Activated T-helper 17 cell treated with anti-CD3 and anti-CD28 coated beads, Interleukin-2, amount 50 U/mL, for 72 hours (primary cell): ENCODE data around the gene TMEM192. TPM values are rescaled to one million over a fixed set of nuclear protein-coding genes. Genes with fewer than 3 reads are reported as not detected.
"Not testable (repeated sequence)": the region's sequence is repeated elsewhere in the genome, so short reads cannot be mapped to it uniquely, and the experiment has no call there.

Experiments used
- ATAC-seq: fragments of 150-1000 bp; cut with Tn5 transposase; replicated peaks from 2 replicates; pipeline ENCODE4 v1.10.0; 2021; ENCODE audit warnings: mild to moderate bottlenecking, moderate library complexity
- H3K27ac Mint-ChIP-seq: one replicate; pipeline ENCODE4 v1.8.0; 2022; ENCODE audit warnings: mixed read lengths
- H3K27me3 Mint-ChIP-seq: one replicate; pipeline ENCODE4 v1.8.0; 2022; ENCODE audit warnings: mixed read lengths
- H3K36me3 Mint-ChIP-seq: one replicate; pipeline ENCODE4 v1.8.0; 2022; ENCODE audit warnings: low read depth, mild to moderate bottlenecking, mixed read lengths
- H3K4me1 Mint-ChIP-seq: one replicate; pipeline ENCODE4 v1.8.0; 2022; ENCODE audit warnings: mixed read lengths
- H3K4me3 Mint-ChIP-seq: one replicate; pipeline ENCODE4 v1.8.0; 2022; ENCODE audit warnings: mild to moderate bottlenecking, mixed read lengths
- H3K9me3 Mint-ChIP-seq: one replicate; pipeline ENCODE4 v1.8.0; 2022; ENCODE audit warnings: mixed read lengths
- total RNA-seq, 2 donors: library from RNA; stranded (reverse); gene quantifications; one replicate each; pipeline ENCODE4 v1.2.3, GENCODE V29; 2022

Gene TMEM192
- total RNA-seq, 2 donors from 2014 or later: 7.8 to 17.9 TPM

- no peak for ATAC-seq
- no peak overlapping the region for H3K4me3 Mint-ChIP-seq
- no peaks in the 10 kb centered on the region for H3K9me3 Mint-ChIP-seq
- H3K36me3 Mint-ChIP-seq: no peaks in the 10 kb centered on the region
- no peak overlapping the region for H3K27ac Mint-ChIP-seq
- no peaks in the 10 kb centered on the region for H3K4me1 Mint-ChIP-seq
- peaks cover 8% of the 10 kb centered on the region for H3K27me3 Mint-ChIP-seq
Measured at GRCh38 chr4:165118256-165118909, 5.7 kb upstream of the TMEM192 start.

GRCh38 chr4:165115301-165115700 is 2.6 kb upstream of the TMEM192 start:
- Mint-ChIP-seq H3K27ac (no peak overlapping the region), H3K4me1 (peaks cover 4% of the 10 kb centered on the region)

GRCh38 chr4:165111906-165112367 is 723 bp downstream of the TMEM192 start:
- no peak for ATAC-seq
- H3K27ac Mint-ChIP-seq: peak overlapping the region; percentile 83
- H3K4me1 Mint-ChIP-seq: peaks cover 4% of the 10 kb centered on the region
- H3K27me3 Mint-ChIP-seq: no peaks in the 10 kb centered on the region
- H3K9me3 Mint-ChIP-seq: no peaks in the 10 kb centered on the region
- H3K36me3 Mint-ChIP-seq: no peaks in the 10 kb centered on the region
- H3K4me3 Mint-ChIP-seq: peak overlapping the region; percentile 93

More at GRCh38 chr4:165115301-165115700, 2.6 kb upstream of the TMEM192 start:
- Mint-ChIP-seq H3K36me3 (no peaks in the 10 kb centered on the region), H3K9me3 (no peaks in the 10 kb centered on the region), H3K4me3 (no peak overlapping the region), H3K27me3 (peaks cover 5% of the 10 kb centered on the region)
- ATAC-seq: no peak

- Mint-ChIP-seq H3K4me1 (no peaks in the 10 kb centered on the region), H3K27me3 (no peaks in the 10 kb centered on the region), H3K27ac (no peak overlapping the region), H3K36me3 (peaks cover 14% of the 10 kb centered on the region), H3K9me3 (no peaks in the 10 kb centered on the region), H3K4me3 (no peak overlapping the region)
- no peak for ATAC-seq
Measured at GRCh38 chr4:165106518-165106917, 6.1 kb downstream of the TMEM192 start.

GRCh38 chr4:165101641-165102040 is 11.0 kb downstream of the TMEM192 start:
- Mint-ChIP-seq H3K4me3 (no peak overlapping the region), H3K27ac (no peak overlapping the region), H3K4me1 (no peaks in the 10 kb centered on the region), H3K27me3 (no peaks in the 10 kb centered on the region), H3K36me3 (peaks cover 57% of the 10 kb centered on the region), H3K9me3 (no peaks in the 10 kb centered on the region)
- ATAC-seq: no peak

- Mint-ChIP-seq H3K9me3 (no peaks in the 10 kb centered on the region), H3K4me1 (no peaks in the 10 kb centered on the region), H3K4me3 (no peak overlapping the region), H3K27ac (no peak overlapping the region), H3K27me3 (no peaks in the 10 kb centered on the region), H3K36me3 (peaks cover 71% of the 10 kb centered on the region)
- no peak for ATAC-seq
Measured at GRCh38 chr4:165096776-165097175, 15.9 kb downstream of the TMEM192 start.

GRCh38 chr4:165095291-165095690 is 17.4 kb downstream of the TMEM192 start:
- no peaks in the 10 kb centered on the region for H3K27me3 Mint-ChIP-seq

GRCh38 chr4:165094873-165095272 is 17.8 kb downstream of the TMEM192 start:
- Mint-ChIP-seq H3K4me1 (no peaks in the 10 kb centered on the region), H3K27ac (no peak overlapping the region), H3K27me3 (no peaks in the 10 kb centered on the region), H3K9me3 (no peaks in the 10 kb centered on the region), H3K36me3 (peaks cover 68% of the 10 kb centered on the region), H3K4me3 (no peak overlapping the region)
- ATAC-seq: no peak

More at GRCh38 chr4:165095291-165095690, 17.4 kb downstream of the TMEM192 start:
- H3K4me3 Mint-ChIP-seq: no peak overlapping the region
- no peak for ATAC-seq
- peaks cover 67% of the 10 kb centered on the region for H3K36me3 Mint-ChIP-seq
- no peaks in the 10 kb centered on the region for H3K4me1 Mint-ChIP-seq
- no peaks in the 10 kb centered on the region for H3K9me3 Mint-ChIP-seq
- no peak overlapping the region for H3K27ac Mint-ChIP-seq

- not testable (repeated sequence) for H3K4me3 Mint-ChIP-seq, H3K9me3 Mint-ChIP-seq, H3K27me3 Mint-ChIP-seq, H3K4me1 Mint-ChIP-seq, ATAC-seq
- Mint-ChIP-seq H3K36me3 (peaks cover 70% of the 10 kb centered on the region), H3K27ac (peak overlapping the region; percentile 28)
Measured at GRCh38 chr4:165092187-165092586, 20.5 kb downstream of the TMEM192 start.

- ATAC-seq: no peak
- H3K27me3 Mint-ChIP-seq: no peaks in the 10 kb centered on the region
- no peak overlapping the region for H3K4me3 Mint-ChIP-seq
- H3K36me3 Mint-ChIP-seq: peaks cover 90% of the 10 kb centered on the region
- H3K4me1 Mint-ChIP-seq: no peaks in the 10 kb centered on the region
- no peaks in the 10 kb centered on the region for H3K9me3 Mint-ChIP-seq
- H3K27ac Mint-ChIP-seq: no peak overlapping the region
Measured at GRCh38 chr4:165088366-165088765, 24.3 kb downstream of the TMEM192 start.

GRCh38 chr4:165085946-165086345 is 26.7 kb downstream of the TMEM192 start:
- no peaks in the 10 kb centered on the region for H3K4me1 Mint-ChIP-seq
- ATAC-seq: no peak
- peaks cover 81% of the 10 kb centered on the region for H3K36me3 Mint-ChIP-seq
- no peak overlapping the region for H3K4me3 Mint-ChIP-seq
- H3K9me3 Mint-ChIP-seq: no peaks in the 10 kb centered on the region
- H3K27ac Mint-ChIP-seq: no peak overlapping the region
- no peaks in the 10 kb centered on the region for H3K27me3 Mint-ChIP-seq

GRCh38 chr4:165084787-165085186 is 27.9 kb downstream of the TMEM192 start:
- H3K4me1 Mint-ChIP-seq, ATAC-seq, H3K27ac Mint-ChIP-seq, H3K27me3 Mint-ChIP-seq, H3K9me3 Mint-ChIP-seq, H3K4me3 Mint-ChIP-seq: not testable (repeated sequence)
- peaks cover 81% of the 10 kb centered on the region for H3K36me3 Mint-ChIP-seq

- no peak for ATAC-seq
- H3K27ac Mint-ChIP-seq: no peak overlapping the region
- H3K4me3 Mint-ChIP-seq: no peak overlapping the region
- H3K9me3 Mint-ChIP-seq: no peaks in the 10 kb centered on the region
- no peaks in the 10 kb centered on the region for H3K27me3 Mint-ChIP-seq
- peaks cover 67% of the 10 kb centered on the region for H3K36me3 Mint-ChIP-seq
- H3K4me1 Mint-ChIP-seq: no peaks in the 10 kb centered on the region
Measured at GRCh38 chr4:165079476-165079875, 33.2 kb downstream of the TMEM192 start.

GRCh38 chr4:165077034-165077578 is 35.6 kb downstream of the TMEM192 start:
- H3K9me3 Mint-ChIP-seq: no peaks in the 10 kb centered on the region
- H3K36me3 Mint-ChIP-seq: peaks cover 50% of the 10 kb centered on the region
- no peak overlapping the region for H3K4me3 Mint-ChIP-seq
- no peaks in the 10 kb centered on the region for H3K4me1 Mint-ChIP-seq
- no peak for ATAC-seq
- no peaks in the 10 kb centered on the region for H3K27me3 Mint-ChIP-seq
- H3K27ac Mint-ChIP-seq: no peak overlapping the region

- ATAC-seq, H3K9me3 Mint-ChIP-seq, H3K4me1 Mint-ChIP-seq, H3K27me3 Mint-ChIP-seq, H3K27ac Mint-ChIP-seq, H3K4me3 Mint-ChIP-seq: not testable (repeated sequence)
- H3K36me3 Mint-ChIP-seq: peaks cover 23% of the 10 kb centered on the region
Measured at GRCh38 chr4:165073346-165073745, 39.3 kb downstream of the TMEM192 start.
